Inferior parietal cortex (tissue), 1 donor: ENCODE data around the gene SELL.
"Not testable (repeated sequence)": the region's sequence is repeated elsewhere in the genome, so short reads cannot be mapped to it uniquely, and the experiment has no call there.

Source experiments
- DNase-seq: peaks from one replicate; pipeline ENCODE4 v3.0.0-alpha.2; 2016; ENCODE audit errors: extremely low spot score

The SELL gene

DNA sequence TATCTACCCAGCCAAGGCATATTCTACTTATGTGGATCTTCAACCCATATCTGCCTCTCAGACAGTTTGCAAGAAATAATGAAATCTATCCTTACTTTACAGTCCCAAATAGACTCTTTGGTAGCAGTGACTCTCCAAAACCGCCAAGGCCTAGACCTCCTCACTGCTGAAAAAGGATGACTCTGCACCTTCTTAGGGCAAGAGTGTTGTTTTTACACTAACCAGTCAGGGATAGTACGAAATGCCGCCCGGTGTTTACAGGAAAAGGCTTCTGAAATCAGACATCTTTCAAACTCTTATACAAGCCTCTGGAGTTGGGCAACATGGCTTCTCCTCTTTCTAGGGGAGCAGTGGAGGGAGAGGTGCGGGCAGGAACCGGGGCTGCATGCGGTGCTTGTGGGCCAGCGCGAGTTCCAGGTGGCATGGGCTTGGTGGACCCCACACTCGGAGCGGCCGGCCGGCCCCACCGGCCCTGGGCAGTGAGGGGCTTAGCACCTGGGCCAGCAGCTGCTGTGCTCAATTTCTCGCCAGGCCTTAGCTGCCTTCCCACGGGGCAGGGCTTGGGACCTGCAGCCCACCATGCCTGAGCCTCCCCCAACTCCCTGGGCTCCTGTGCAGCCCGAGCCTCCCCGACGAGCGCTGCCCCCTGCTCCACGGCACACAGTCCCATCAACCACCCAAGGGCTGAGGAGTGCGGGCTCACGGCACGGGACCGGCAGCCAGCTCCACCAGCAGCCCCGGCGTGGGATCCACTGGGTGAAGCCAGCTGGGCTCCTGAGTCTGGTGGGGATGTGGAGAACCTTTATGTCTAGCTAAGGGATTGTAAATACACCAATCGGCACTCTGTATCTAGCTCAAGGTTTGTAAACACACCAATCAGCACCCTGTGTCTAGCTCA is 43.5 kb downstream of the SELL start:
- DNase-seq, result not testable (repeated sequence)

DNA sequence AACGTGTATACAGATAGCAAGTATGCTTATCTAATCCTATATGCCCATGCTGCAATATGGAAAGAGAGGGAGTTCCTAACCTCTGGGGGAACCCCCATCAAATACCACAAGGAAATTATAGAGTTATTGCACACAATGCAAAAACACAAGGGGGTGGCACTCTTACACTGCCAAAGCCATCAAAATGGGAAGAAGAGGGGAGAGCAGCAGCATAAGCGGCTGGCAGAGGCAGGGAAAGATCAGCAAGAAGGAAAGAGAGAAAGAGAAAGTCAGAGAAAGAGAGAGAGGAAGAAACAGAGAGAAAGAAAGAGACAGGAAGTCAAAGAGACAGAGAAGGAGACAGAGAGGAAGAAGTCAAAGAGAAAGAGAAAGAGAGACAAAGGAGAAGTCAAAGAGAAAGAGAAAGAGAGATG is 44.2 kb downstream of the SELL start:
- not testable (repeated sequence) for DNase-seq

DNA sequence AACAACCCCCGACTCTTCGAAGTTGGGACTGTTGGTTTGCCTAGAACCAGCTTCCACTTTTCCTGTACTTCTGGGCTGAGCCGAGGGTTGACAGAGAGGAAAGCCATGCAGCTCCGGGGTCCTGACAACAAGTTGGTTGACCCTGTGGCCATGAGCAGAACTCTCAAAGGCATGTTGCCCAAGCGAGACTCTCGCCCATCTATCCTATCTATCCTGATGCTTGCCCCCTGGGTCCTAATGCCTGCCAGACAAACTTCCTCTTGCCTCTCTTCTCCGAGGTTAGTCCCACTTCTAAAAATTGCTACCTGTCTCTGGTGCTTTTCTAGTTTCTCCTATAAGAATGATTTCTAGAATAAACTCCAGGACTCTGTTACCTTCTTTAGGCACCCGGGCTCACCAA is 48.7 kb downstream of the SELL start:
- DNase-seq, result not testable (repeated sequence)

GRCh38 chr1:169661066-169661465 is 50.4 kb downstream of the SELL start:
- DNase-seq, result not testable (repeated sequence)

- DNase-seq, result not testable (repeated sequence)
Observed at GRCh38 chr1:169658777-169659176, 52.6 kb downstream of the SELL start.

DNA sequence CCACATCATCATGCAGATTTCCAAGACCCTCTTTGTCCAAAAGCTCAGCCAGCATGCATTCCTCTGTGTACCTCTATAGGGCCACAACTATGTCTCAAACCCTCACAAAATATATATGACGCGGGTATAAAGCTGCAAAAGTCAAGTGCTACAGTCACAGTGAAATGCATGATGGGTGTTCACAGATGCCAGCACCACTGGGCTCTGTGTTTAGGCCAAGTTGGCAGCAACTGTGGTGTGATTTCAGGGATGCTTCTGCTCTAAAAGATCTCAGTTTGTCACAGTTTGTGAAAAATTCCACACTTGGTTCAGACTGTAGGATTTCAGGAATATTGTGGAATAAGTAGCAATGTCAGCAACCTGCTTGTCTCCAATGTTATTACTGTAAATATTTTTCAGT is 57.5 kb downstream of the SELL start:
- DNase-seq, result no peak

DNA sequence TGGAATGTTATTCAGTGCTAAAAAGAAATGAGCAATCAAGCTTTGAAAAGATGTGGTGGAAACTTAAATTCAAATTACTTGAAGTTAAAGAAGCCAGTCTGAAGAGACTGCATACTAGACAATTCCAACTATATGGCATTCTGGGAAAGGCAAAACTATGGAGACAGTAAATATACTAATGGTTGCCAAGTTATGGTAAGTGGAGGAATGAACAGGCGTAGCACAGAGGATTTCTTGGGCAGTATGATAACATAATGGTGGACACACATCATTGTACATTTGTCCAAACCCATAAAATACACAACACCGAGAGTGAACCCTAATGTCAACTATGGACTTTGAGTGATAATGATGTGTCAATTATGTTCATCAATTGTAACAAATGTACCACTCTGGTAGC is 60.4 kb downstream of the SELL start:
- DNase-seq, result no peak

GRCh38 chr1:169650551-169650950 is 60.9 kb downstream of the SELL start:
- peak; percentile 17 for DNase-seq

DNA sequence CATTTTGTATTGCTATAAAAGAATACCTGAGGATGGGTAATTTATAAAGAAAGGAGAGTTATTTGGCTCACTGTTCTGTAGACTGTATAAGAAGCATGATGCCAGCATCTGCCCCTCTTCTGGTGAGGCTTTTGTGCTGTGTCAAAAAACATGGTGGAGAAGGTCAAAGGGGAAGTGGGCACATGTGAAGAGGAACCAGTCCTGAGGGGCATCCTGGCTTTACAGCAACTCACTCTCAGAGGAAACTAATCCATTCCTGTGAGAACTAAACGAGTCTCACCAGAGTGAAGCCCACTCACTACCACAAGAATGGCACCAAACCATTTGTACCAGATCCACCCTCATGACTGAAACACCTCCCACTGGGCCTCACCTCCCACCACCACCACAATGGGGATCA is 62.7 kb downstream of the SELL start:
- no peak for DNase-seq

DNA sequence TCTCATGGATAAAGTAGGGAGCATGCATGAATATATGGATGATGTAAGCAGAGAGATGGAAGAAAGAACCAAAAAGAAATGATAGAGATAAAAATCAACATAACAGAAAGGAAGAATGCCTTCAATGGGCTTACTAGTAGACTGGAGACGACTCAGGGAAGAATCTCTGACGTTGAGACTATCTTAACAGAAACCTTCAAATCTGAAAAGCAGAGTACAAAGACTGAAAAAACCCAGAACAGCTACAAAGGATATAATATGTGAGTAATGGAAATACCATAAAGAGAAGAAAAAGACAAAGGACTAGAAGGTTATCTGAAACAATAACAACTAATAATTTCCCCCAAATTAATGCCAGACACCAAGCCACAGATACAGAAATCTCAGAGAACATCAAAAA is 63.2 kb downstream of the SELL start:
- no peak for DNase-seq

GRCh38 chr1:169647512-169647911 is 63.9 kb downstream of the SELL start:
- no peak for DNase-seq

GRCh38 chr1:169644297-169644696 is 67.1 kb downstream of the SELL start:
- DNase-seq, result no peak
